DOHH2 (cell line): ENCODE results near the gene CACNA2D3.

ENCODE experiments used
- H3F3A ChIP-seq: fragments of 200-600 bp; sonication (generic), shearing (Covaris generic); 2 replicates; pipeline ENCODE4 v1.6.0; 2016; ENCODE audit warnings: antibody characterized with exemption, mild to moderate bottlenecking; ENCODE audit not compliant: control insufficient read depth, insufficient read depth
- H3K27ac ChIP-seq: fragments of 200-600 bp; sonication (generic); 2 replicates; pipeline ENCODE4 v1.5.1; 2014; ENCODE audit warnings: low read depth, mild to moderate bottlenecking, low read length, moderate library complexity
- H3K27me3 ChIP-seq: fragments of 200-600 bp; sonication (generic); 2 replicates; pipeline ENCODE4 v1.6.1; 2014; ENCODE audit warnings: mild to moderate bottlenecking, low read length, mixed read lengths; ENCODE audit not compliant: control insufficient read depth
- H3K36me3 ChIP-seq: fragments of 200-600 bp; sonication (generic); 2 replicates; pipeline ENCODE4 v1.6.1; 2014; ENCODE audit warnings: mild to moderate bottlenecking, low read length, moderate library complexity, mixed read lengths; ENCODE audit not compliant: control insufficient read depth
- H3K4me1 ChIP-seq: fragments of 200-600 bp; sonication (generic); 2 replicates; pipeline ENCODE4 v1.6.1; 2014; ENCODE audit warnings: mild to moderate bottlenecking, low read length, mixed read lengths; ENCODE audit not compliant: control insufficient read depth
- H3K4me2 ChIP-seq: fragments of 200-600 bp; sonication (generic); 2 replicates; pipeline ENCODE4 v1.6.0; 2014; ENCODE audit warnings: mild to moderate bottlenecking, low read length, moderate library complexity
- H3K4me3 ChIP-seq: fragments of 200-600 bp; sonication (generic); 2 replicates; pipeline ENCODE4 v1.5.1; 2014; ENCODE audit warnings: mild to moderate bottlenecking, low read length, mixed read lengths
- H3K79me2 ChIP-seq: fragments of 200-600 bp; sonication (generic); 2 replicates; pipeline ENCODE4 v1.6.1; 2014; ENCODE audit warnings: mild to moderate bottlenecking, low read length, mixed read lengths; ENCODE audit not compliant: control insufficient read depth
- H3K9me2 ChIP-seq: fragments of 200-600 bp; sonication (generic); replicated peaks from 2 replicates; pipeline ENCODE4 v1.6.1; 2014; ENCODE audit warnings: mild to moderate bottlenecking, low read length, mixed read lengths; ENCODE audit not compliant: control insufficient read depth
- H3K9me3 ChIP-seq: fragments of 200-600 bp; sonication (generic); 2 replicates; pipeline ENCODE4 v1.6.1; 2014; ENCODE audit warnings: antibody characterized with exemption, low read length, mixed read lengths; ENCODE audit not compliant: control insufficient read depth, insufficient read depth
- H4K20me1 ChIP-seq: fragments of 200-600 bp; sonication (generic); 2 replicates; pipeline ENCODE4 v1.6.0; 2014; ENCODE audit warnings: low read depth, mild to moderate bottlenecking, antibody characterized with exemption, low read length, moderate library complexity; ENCODE audit not compliant: control insufficient read depth, insufficient read depth
- EZH2phosphoT487 ChIP-seq: fragments of 200-600 bp; sonication (generic); IDR thresholded peaks from 2 replicates; pipeline ENCODE4 v1.6.1; 2017; ENCODE audit warnings: borderline replicate concordance, mild to moderate bottlenecking, antibody characterized with exemption, low read length, moderate library complexity, mixed read lengths
- TF ChIP-seq, protein P1 (sequence below): fragments of 200-600 bp; sonication (generic); IDR thresholded peaks from one replicate; pipeline ENCODE4 v1.5.1; 2014; ENCODE audit warnings: antibody characterized with exemption, mild to moderate bottlenecking, low read depth, low read length; ENCODE audit not compliant: poor library complexity, severe bottlenecking

The CACNA2D3 gene

DNA sequence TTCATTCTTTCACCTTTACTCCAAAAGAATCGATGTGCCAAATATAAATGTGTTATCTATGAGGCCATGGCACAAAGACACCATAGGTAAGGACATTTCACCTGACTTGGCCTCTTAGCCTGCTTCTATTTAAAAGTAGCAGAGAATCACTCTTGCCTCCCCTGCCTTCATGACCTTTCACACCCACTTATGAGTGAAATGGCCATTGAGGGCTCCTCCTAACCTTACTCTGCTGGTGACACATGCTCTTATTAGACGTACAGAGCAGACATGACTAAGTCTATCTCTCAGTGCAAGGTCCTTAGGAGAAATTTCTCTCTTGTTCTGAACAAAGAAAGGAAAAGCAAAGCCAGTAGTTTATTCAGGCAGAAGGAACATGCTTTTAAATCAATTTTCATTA lies 654.8 kb downstream of the CACNA2D3 start:
- no peak overlapping the region for H3K27ac ChIP-seq
- no peaks in the 10 kb centered on the region for H3K36me3 ChIP-seq
- TF ChIP-seq, protein P1, sequence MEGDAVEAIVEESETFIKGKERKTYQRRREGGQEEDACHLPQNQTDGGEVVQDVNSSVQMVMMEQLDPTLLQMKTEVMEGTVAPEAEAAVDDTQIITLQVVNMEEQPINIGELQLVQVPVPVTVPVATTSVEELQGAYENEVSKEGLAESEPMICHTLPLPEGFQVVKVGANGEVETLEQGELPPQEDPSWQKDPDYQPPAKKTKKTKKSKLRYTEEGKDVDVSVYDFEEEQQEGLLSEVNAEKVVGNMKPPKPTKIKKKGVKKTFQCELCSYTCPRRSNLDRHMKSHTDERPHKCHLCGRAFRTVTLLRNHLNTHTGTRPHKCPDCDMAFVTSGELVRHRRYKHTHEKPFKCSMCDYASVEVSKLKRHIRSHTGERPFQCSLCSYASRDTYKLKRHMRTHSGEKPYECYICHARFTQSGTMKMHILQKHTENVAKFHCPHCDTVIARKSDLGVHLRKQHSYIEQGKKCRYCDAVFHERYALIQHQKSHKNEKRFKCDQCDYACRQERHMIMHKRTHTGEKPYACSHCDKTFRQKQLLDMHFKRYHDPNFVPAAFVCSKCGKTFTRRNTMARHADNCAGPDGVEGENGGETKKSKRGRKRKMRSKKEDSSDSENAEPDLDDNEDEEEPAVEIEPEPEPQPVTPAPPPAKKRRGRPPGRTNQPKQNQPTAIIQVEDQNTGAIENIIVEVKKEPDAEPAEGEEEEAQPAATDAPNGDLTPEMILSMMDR, result no peak
- no peak for TF ChIP-seq EZH2phosphoT487

DNA sequence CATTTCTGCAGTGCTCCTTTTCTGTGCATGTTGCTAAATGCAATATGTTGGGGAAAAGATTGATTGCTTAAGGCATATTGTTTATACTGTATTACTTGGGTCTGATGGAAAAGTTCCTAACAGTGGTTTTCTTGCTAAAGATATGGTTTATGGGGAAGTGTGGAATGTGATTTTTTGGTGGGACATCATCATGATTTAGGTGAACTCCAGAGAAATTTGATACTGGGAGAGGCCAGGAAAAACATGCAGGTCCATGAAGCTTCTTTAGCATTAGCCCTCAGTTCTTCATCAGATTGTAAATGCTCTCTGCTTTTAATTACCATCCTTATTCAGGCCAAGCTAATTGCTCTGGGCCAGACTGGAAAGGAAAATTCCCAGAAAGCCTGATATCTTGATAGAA lies 658.0 kb downstream of the CACNA2D3 start:
- Histone ChIP-seq H3K36me3 (no peaks in the 10 kb centered on the region), H3K9me3 (no peaks in the 10 kb centered on the region), H3K4me1 (no peaks in the 10 kb centered on the region), H3K4me2 (no peak overlapping the region), H3K27ac (no peak overlapping the region), H3F3A (no peaks in the 10 kb centered on the region), H3K9me2 (no peaks in the 10 kb centered on the region; the same call in 1 of the 2 replicates), H4K20me1 (no peaks in the 10 kb centered on the region), H3K4me3 (no peak overlapping the region), H3K79me2 (no peaks in the 10 kb centered on the region), H3K27me3 (no peaks in the 10 kb centered on the region)
- TF ChIP-seq EZH2phosphoT487, result no peak
- TF ChIP-seq, protein P1, result no peak

More for the DNA sequence above, 654.8 kb downstream of the CACNA2D3 start:
- H3F3A ChIP-seq, result no peaks in the 10 kb centered on the region
- H3K4me2 ChIP-seq, result no peak overlapping the region
- no peaks in the 10 kb centered on the region for H3K9me3 ChIP-seq
- H3K4me3 ChIP-seq, result no peak overlapping the region
- no peaks in the 10 kb centered on the region for H3K79me2 ChIP-seq
- H3K9me2 ChIP-seq, result no peaks in the 10 kb centered on the region; the same call in 1 of the 2 replicates
- H3K4me1 ChIP-seq, result no peaks in the 10 kb centered on the region
- no peaks in the 10 kb centered on the region for H4K20me1 ChIP-seq
- no peaks in the 10 kb centered on the region for H3K27me3 ChIP-seq

- Histone ChIP-seq H3K9me2 (no peaks in the 10 kb centered on the region; the same call in 1 of the 2 replicates), H3K27ac (no peak overlapping the region), H4K20me1 (no peaks in the 10 kb centered on the region), H3K4me1 (no peaks in the 10 kb centered on the region), H3K79me2 (no peaks in the 10 kb centered on the region), H3K9me3 (no peaks in the 10 kb centered on the region), H3K27me3 (no peaks in the 10 kb centered on the region), H3K4me2 (no peak overlapping the region), H3F3A (no peaks in the 10 kb centered on the region), H3K4me3 (no peak overlapping the region), H3K36me3 (no peaks in the 10 kb centered on the region)
- TF ChIP-seq, protein P1, result no peak
- no peak for TF ChIP-seq EZH2phosphoT487
Measured at GRCh38 chr3:54781728-54782127, 659.4 kb downstream of the CACNA2D3 start.

DNA sequence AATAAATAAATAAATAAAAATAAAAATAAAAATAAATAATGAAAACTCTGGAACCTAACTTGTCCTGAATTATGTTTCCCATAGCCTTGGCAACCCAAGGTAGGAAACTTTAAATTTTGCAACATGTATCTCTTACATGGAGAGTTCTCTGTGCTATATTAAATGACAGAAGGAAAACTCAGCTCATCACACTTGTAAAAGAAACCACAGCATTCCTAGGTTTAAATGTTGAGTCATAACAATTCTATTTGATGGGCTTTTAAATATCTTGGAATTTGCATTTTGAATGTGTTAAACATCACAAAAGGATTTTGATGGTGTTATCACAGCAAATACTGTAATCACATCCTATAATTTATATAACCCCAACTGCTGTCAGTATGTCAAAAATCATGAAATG lies 661.3 kb downstream of the CACNA2D3 start:
- TF ChIP-seq, protein P1, result no peak
- TF ChIP-seq EZH2phosphoT487, result no peak
- no peaks in the 10 kb centered on the region for H3K4me1 ChIP-seq
- no peak overlapping the region for H3K27ac ChIP-seq
- no peaks in the 10 kb centered on the region for H4K20me1 ChIP-seq
- H3K4me3 ChIP-seq, result no peak overlapping the region
- H3K4me2 ChIP-seq, result no peak overlapping the region
- no peaks in the 10 kb centered on the region for H3K27me3 ChIP-seq
- H3K36me3 ChIP-seq, result no peaks in the 10 kb centered on the region
- no peaks in the 10 kb centered on the region; the same call in 1 of the 2 replicates for H3K9me2 ChIP-seq
- no peaks in the 10 kb centered on the region for H3F3A ChIP-seq
- H3K9me3 ChIP-seq, result no peaks in the 10 kb centered on the region
- H3K79me2 ChIP-seq, result no peaks in the 10 kb centered on the region
